DOHH2 (cell line): ENCODE measurements around the gene GRWD1.

Experiments
- H3F3A ChIP-seq: fragments of 200-600 bp; sonication (generic), shearing (Covaris generic); 2 replicates; pipeline ENCODE4 v1.6.0; 2016; ENCODE audit warnings: antibody characterized with exemption, mild to moderate bottlenecking; ENCODE audit not compliant: control insufficient read depth, insufficient read depth
- H3K27ac ChIP-seq: fragments of 200-600 bp; sonication (generic); 2 replicates; pipeline ENCODE4 v1.5.1; 2014; ENCODE audit warnings: low read depth, mild to moderate bottlenecking, low read length, moderate library complexity
- H3K27me3 ChIP-seq: fragments of 200-600 bp; sonication (generic); 2 replicates; pipeline ENCODE4 v1.6.1; 2014; ENCODE audit warnings: mild to moderate bottlenecking, low read length, mixed read lengths; ENCODE audit not compliant: control insufficient read depth
- H3K36me3 ChIP-seq: fragments of 200-600 bp; sonication (generic); 2 replicates; pipeline ENCODE4 v1.6.1; 2014; ENCODE audit warnings: mild to moderate bottlenecking, low read length, moderate library complexity, mixed read lengths; ENCODE audit not compliant: control insufficient read depth
- H3K4me1 ChIP-seq: fragments of 200-600 bp; sonication (generic); 2 replicates; pipeline ENCODE4 v1.6.1; 2014; ENCODE audit warnings: mild to moderate bottlenecking, low read length, mixed read lengths; ENCODE audit not compliant: control insufficient read depth
- H3K4me2 ChIP-seq: fragments of 200-600 bp; sonication (generic); 2 replicates; pipeline ENCODE4 v1.6.0; 2014; ENCODE audit warnings: mild to moderate bottlenecking, low read length, moderate library complexity
- H3K4me3 ChIP-seq: fragments of 200-600 bp; sonication (generic); 2 replicates; pipeline ENCODE4 v1.5.1; 2014; ENCODE audit warnings: mild to moderate bottlenecking, low read length, mixed read lengths
- H3K79me2 ChIP-seq: fragments of 200-600 bp; sonication (generic); 2 replicates; pipeline ENCODE4 v1.6.1; 2014; ENCODE audit warnings: mild to moderate bottlenecking, low read length, mixed read lengths; ENCODE audit not compliant: control insufficient read depth
- H3K9me2 ChIP-seq: fragments of 200-600 bp; sonication (generic); replicated peaks from 2 replicates; pipeline ENCODE4 v1.6.1; 2014; ENCODE audit warnings: mild to moderate bottlenecking, low read length, mixed read lengths; ENCODE audit not compliant: control insufficient read depth
- H3K9me3 ChIP-seq: fragments of 200-600 bp; sonication (generic); 2 replicates; pipeline ENCODE4 v1.6.1; 2014; ENCODE audit warnings: antibody characterized with exemption, low read length, mixed read lengths; ENCODE audit not compliant: control insufficient read depth, insufficient read depth
- H4K20me1 ChIP-seq: fragments of 200-600 bp; sonication (generic); 2 replicates; pipeline ENCODE4 v1.6.0; 2014; ENCODE audit warnings: low read depth, mild to moderate bottlenecking, antibody characterized with exemption, low read length, moderate library complexity; ENCODE audit not compliant: control insufficient read depth, insufficient read depth
- CTCF ChIP-seq: fragments of 200-600 bp; sonication (generic); IDR thresholded peaks from one replicate; pipeline ENCODE4 v1.5.1; 2014; ENCODE audit warnings: antibody characterized with exemption, mild to moderate bottlenecking, low read depth, low read length; ENCODE audit not compliant: poor library complexity, severe bottlenecking
- EZH2phosphoT487 ChIP-seq: fragments of 200-600 bp; sonication (generic); IDR thresholded peaks from 2 replicates; pipeline ENCODE4 v1.6.1; 2017; ENCODE audit warnings: borderline replicate concordance, mild to moderate bottlenecking, antibody characterized with exemption, low read length, moderate library complexity, mixed read lengths

The GRWD1 gene

GRCh38 chr19:48419158-48419920, 26.4 kb upstream of the GRWD1 start:
- Histone ChIP-seq H4K20me1 (no peaks in the 10 kb centered on the region), H3K79me2 (no peaks in the 10 kb centered on the region), H3K36me3 (no peaks in the 10 kb centered on the region), H3K27ac (no peak overlapping the region), H3K27me3 (peaks cover 6% of the 10 kb centered on the region), H3F3A (no peaks in the 10 kb centered on the region), H3K4me1 (peaks cover 17% of the 10 kb centered on the region), H3K9me2 (no peaks in the 10 kb centered on the region), H3K4me2 (peak overlapping the region; percentile 55), H3K9me3 (no peaks in the 10 kb centered on the region), H3K4me3 (peak overlapping the region; percentile 50)
- TF ChIP-seq CTCF (no peak), EZH2phosphoT487 (no peak)

- Histone ChIP-seq H3K36me3 (no peaks in the 10 kb centered on the region), H3K79me2 (no peaks in the 10 kb centered on the region), H3K27me3 (no peaks in the 10 kb centered on the region), H3K4me1 (peaks cover 11% of the 10 kb centered on the region), H3K4me2 (no peak overlapping the region), H3F3A (0 out of 2 replicates have a peak, but pooled peaks cover 5% of the 10 kb centered on the region), H3K9me2 (no peaks in the 10 kb centered on the region), H3K27ac (no peak overlapping the region), H3K4me3 (no peak overlapping the region), H4K20me1 (no peaks in the 10 kb centered on the region), H3K9me3 (no peaks in the 10 kb centered on the region)
- TF ChIP-seq CTCF (no peak), EZH2phosphoT487 (no peak)
Observed at GRCh38 chr19:48421548-48421947, 24.2 kb upstream of the GRWD1 start.

GRCh38 chr19:48424694-48425219, 21.0 kb upstream of the GRWD1 start:
- TF ChIP-seq EZH2phosphoT487: no peak
- TF ChIP-seq CTCF: no peak
- H3K27ac ChIP-seq: no peak overlapping the region

More at GRCh38 chr19:48424694-48425219, 21.0 kb upstream of the GRWD1 start:
- Histone ChIP-seq H3K79me2 (no peaks in the 10 kb centered on the region), H3K9me2 (no peaks in the 10 kb centered on the region), H3K4me2 (peak overlapping the region; percentile 58), H3K4me3 (peak overlapping the region; percentile 16), H3F3A (0 out of 2 replicates have a peak, but pooled peaks cover 5% of the 10 kb centered on the region), H3K9me3 (no peaks in the 10 kb centered on the region), H3K36me3 (no peaks in the 10 kb centered on the region), H3K4me1 (peaks cover 6% of the 10 kb centered on the region), H3K27me3 (no peaks in the 10 kb centered on the region), H4K20me1 (no peaks in the 10 kb centered on the region)
